GM18499 (cell line): ENCODE results near the gene CLSTN2.

ENCODE experiments used
- ATAC-seq: cut with Tn5 transposase; IDR thresholded peaks from one replicate; pipeline ENCODE4 v1.9.1; 2021; ENCODE audit warnings: moderate number of reproducible peaks; ENCODE audit not compliant: insufficient read depth, unreplicated experiment

Gene CLSTN2

GRCh38 chr3:140455521-140456214, 520.7 kb downstream of the CLSTN2 start:
- no peak for ATAC-seq

- no peak for ATAC-seq
Measured at GRCh38 chr3:140456974-140457373, 522.0 kb downstream of the CLSTN2 start.

GRCh38 chr3:140459462-140459861, 524.5 kb downstream of the CLSTN2 start:
- no peak for ATAC-seq

GRCh38 chr3:140461250-140461649, 526.3 kb downstream of the CLSTN2 start:
- no peak for ATAC-seq

- no peak for ATAC-seq
Measured at GRCh38 chr3:140463355-140463754, 528.4 kb downstream of the CLSTN2 start.

- no peak for ATAC-seq
Measured at GRCh38 chr3:140465988-140466387, 531.0 kb downstream of the CLSTN2 start.

- ATAC-seq: no peak
Measured at GRCh38 chr3:140466535-140466934, 531.5 kb downstream of the CLSTN2 start.

GRCh38 chr3:140467104-140467577, 532.2 kb downstream of the CLSTN2 start:
- ATAC-seq: no peak

GRCh38 chr3:140467796-140468315, 532.9 kb downstream of the CLSTN2 start:
- ATAC-seq: no peak

GRCh38 chr3:140468407-140468806, 533.4 kb downstream of the CLSTN2 start:
- ATAC-seq: no peak

- ATAC-seq: no peak
Measured at GRCh38 chr3:140469491-140469890, 534.5 kb downstream of the CLSTN2 start.

- ATAC-seq: no peak
Measured at GRCh38 chr3:140470211-140470610, 535.2 kb downstream of the CLSTN2 start.

GRCh38 chr3:140470962-140471361, 536.0 kb downstream of the CLSTN2 start:
- no peak for ATAC-seq

- no peak for ATAC-seq
Measured at GRCh38 chr3:140472306-140473020, 537.5 kb downstream of the CLSTN2 start.

GRCh38 chr3:140487566-140487965, 552.6 kb downstream of the CLSTN2 start:
- ATAC-seq: no peak

- no peak for ATAC-seq
Measured at GRCh38 chr3:140493271-140493670, 558.3 kb downstream of the CLSTN2 start.

GRCh38 chr3:140494970-140495369, 560.0 kb downstream of the CLSTN2 start:
- ATAC-seq: no peak

- no peak for ATAC-seq
Measured at GRCh38 chr3:140497331-140497730, 562.3 kb downstream of the CLSTN2 start.

GRCh38 chr3:140499114-140499757, 564.3 kb downstream of the CLSTN2 start:
- ATAC-seq: no peak

- no peak for ATAC-seq
Measured at GRCh38 chr3:140500473-140500872, 565.5 kb downstream of the CLSTN2 start.
